ENCODE measurements around the gene ZCCHC24. TPM values are rescaled to one million over a fixed set of nuclear protein-coding genes. Genes with fewer than 3 reads are reported as not detected.
"Not testable (repeated sequence)": the region's sequence is repeated elsewhere in the genome, so short reads cannot be mapped to it uniquely, and the experiment has no call there.

Gene ZCCHC24
- total RNA-seq, 1 donor from 2014 or later: 180 TPM

GRCh38 chr10:79340646-79341244 lies 104.7 kb downstream of the ZCCHC24 start:
- H3K4me3 ChIP-seq: no peak overlapping the region
- no peak for DNase-seq (ENCODE audit: low spot score in 2 of 2)
- H3K27ac ChIP-seq: no peak overlapping the region
- H3K36me3 ChIP-seq: no peaks in the 10 kb centered on the region
- no peaks in the 10 kb centered on the region for H3K27me3 ChIP-seq
- TF ChIP-seq CTCF (IDR thresholded peaks at IDR 0.05): no peak
- no peaks in the 10 kb centered on the region for H3K9me3 ChIP-seq
- H3K4me1 ChIP-seq: no peaks in the 10 kb centered on the region
- intact Hi-C loops (cut with DNase I): no loop called here

- Histone ChIP-seq H3K27ac (no peak overlapping the region), H3K4me3 (no peak overlapping the region), H3K9me3 (no peaks in the 10 kb centered on the region), H3K27me3 (no peaks in the 10 kb centered on the region), H3K4me1 (peaks cover 0 to 5% of the 10 kb centered on the region in 2 donors), H3K36me3 (no peaks in the 10 kb centered on the region)
- intact Hi-C loops (cut with DNase I): no loop called here
- no peak for DNase-seq (ENCODE audit: low spot score in 2 of 2)
- no peak for TF ChIP-seq CTCF (IDR thresholded peaks at IDR 0.05)
Observed at GRCh38 chr10:79339266-79339665, 106.2 kb downstream of the ZCCHC24 start.

- not testable (repeated sequence) for DNase-seq (ENCODE audit: low spot score in 2 of 2)
Observed at GRCh38 chr10:79337783-79338469, 107.5 kb downstream of the ZCCHC24 start.

GRCh38 chr10:79336739-79337138 lies 108.7 kb downstream of the ZCCHC24 start:
- Histone ChIP-seq H3K27me3 (no peaks in the 10 kb centered on the region), H3K36me3 (no peaks in the 10 kb centered on the region), H3K9me3 (no peaks in the 10 kb centered on the region), H3K4me1 (peaks cover 0 to 5% of the 10 kb centered on the region in 2 donors), H3K4me3 (no peak overlapping the region), H3K27ac (no peak overlapping the region)
- no peak for DNase-seq (ENCODE audit: low spot score in 2 of 2)
- TF ChIP-seq CTCF (IDR thresholded peaks at IDR 0.05): no peak
- intact Hi-C loops (cut with DNase I): no loop called here

More at GRCh38 chr10:79337783-79338469, 107.5 kb downstream of the ZCCHC24 start:
- H3K27me3 ChIP-seq; H3K4me1 ChIP-seq; intact Hi-C loops (cut with DNase I); H3K36me3 ChIP-seq; H3K4me3 ChIP-seq; H3K9me3 ChIP-seq; H3K27ac ChIP-seq: not testable (repeated sequence)

GRCh38 chr10:79336276-79336675 lies 109.1 kb downstream of the ZCCHC24 start:
- no peaks in the 10 kb centered on the region for H3K9me3 ChIP-seq
- no peaks in the 10 kb centered on the region for H3K27me3 ChIP-seq
- no peaks in the 10 kb centered on the region for H3K36me3 ChIP-seq
- no peak for DNase-seq (ENCODE audit: low spot score in 2 of 2)
- peaks cover 0 to 5% of the 10 kb centered on the region in 2 donors for H3K4me1 ChIP-seq
- H3K4me3 ChIP-seq: no peak overlapping the region
- TF ChIP-seq CTCF (IDR thresholded peaks at IDR 0.05): no peak
- intact Hi-C loops (cut with DNase I): no loop called here
- H3K27ac ChIP-seq: no peak overlapping the region

- peaks cover 0 to 5% of the 10 kb centered on the region in 2 donors for H3K4me1 ChIP-seq
- no peak for TF ChIP-seq CTCF (IDR thresholded peaks at IDR 0.05)
- H3K4me3 ChIP-seq: no peak overlapping the region
- H3K36me3 ChIP-seq: no peaks in the 10 kb centered on the region
- no peaks in the 10 kb centered on the region for H3K9me3 ChIP-seq
- H3K27ac ChIP-seq: peak overlapping the region in 1 of 2 donors; percentile 35
- no peaks in the 10 kb centered on the region for H3K27me3 ChIP-seq
- no peak for DNase-seq (ENCODE audit: low spot score in 2 of 2)
- intact Hi-C loops (cut with DNase I): no loop called here
Observed at GRCh38 chr10:79335470-79336235, 109.8 kb downstream of the ZCCHC24 start.

Data from ascending aorta (tissue), 2 donors.